HG03439 (cell line): ENCODE data around the gene HAUS1.
A peak's percentile ranks its signal among the peaks of the same experiment; 100 is the strongest.

Experiments used
- ATAC-seq: cut with Tn5 transposase; IDR thresholded peaks from one replicate; pipeline ENCODE4 v1.9.1; 2021; ENCODE audit warnings: mild to moderate bottlenecking, moderate library complexity; ENCODE audit not compliant: unreplicated experiment

The HAUS1 gene

DNA sequence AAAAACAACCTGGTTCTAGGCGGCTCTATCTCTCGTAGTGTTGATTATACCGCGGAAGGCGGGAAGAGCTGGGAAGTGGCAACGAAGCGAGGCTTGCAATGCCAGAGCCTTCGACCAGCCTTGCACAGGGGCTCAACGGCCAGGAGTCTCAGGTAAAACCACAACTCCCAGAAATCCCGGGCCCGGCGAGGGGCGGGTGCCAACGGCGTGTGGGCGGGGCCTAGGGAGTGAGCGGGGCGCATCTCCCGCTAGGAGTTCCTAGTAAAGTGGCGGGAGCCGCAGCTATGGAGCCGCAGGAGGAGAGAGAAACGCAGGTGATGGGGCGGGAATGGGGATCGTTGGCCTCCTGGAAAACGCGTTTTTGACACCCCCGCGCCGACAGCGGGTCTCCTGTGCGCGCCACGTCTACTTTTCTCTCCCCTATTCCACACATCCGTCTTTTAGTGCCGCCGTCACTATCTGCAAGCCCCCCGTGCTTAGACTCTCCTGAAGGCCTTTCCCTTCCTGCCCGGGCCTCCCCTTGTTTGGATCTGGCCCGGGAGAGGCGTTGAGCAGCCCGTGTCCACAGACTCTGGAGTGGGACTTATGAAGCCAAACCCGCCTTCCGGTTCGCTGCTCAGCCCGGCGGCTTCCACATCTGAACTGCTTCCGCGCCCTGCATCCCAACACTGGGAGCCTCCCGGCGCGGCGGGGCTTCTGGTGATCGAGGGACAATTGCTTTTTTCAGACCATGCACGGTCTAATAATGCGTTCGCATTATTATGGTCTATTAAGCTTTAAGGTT lies at the start of gene HAUS1:
HAUS1 (plus strand) TSS at position 258 of the 784 bp plus-strand sequence; CDS start at position 285, 27 bp downstream.
- peak; percentile 75 for ATAC-seq

- no peak for ATAC-seq
These were observed 49.0 kb upstream of the HAUS1 start for GRCh38 chr18:46054956-46055837.

DNA sequence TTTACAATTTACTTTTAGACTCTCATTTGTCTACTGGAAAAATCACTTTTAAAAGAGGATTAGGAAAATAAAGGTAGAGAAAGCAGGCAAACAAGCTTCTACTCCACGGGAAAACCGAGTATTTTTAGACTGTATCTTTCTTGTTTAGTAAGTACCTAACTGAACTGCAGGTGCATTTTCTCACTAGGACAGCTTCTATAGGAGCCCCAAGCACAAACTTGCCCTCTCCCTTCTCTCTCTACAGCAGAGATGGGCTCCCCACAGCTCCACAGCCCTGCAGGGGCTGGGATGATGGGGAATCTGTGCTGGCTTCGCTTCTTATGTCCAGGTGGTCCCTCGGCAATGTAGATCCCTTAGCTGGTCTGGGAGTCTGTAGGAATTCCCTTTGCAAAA lies 48.4 kb upstream of the HAUS1 start:
- no peak for ATAC-seq

GRCh38 chr18:46060359-46060841 lies 43.8 kb upstream of the HAUS1 start:
- no peak for ATAC-seq

GRCh38 chr18:46061387-46061786 lies 42.8 kb upstream of the HAUS1 start:
- ATAC-seq, result no peak

GRCh38 chr18:46061796-46062195 lies 42.4 kb upstream of the HAUS1 start:
- no peak for ATAC-seq

DNA sequence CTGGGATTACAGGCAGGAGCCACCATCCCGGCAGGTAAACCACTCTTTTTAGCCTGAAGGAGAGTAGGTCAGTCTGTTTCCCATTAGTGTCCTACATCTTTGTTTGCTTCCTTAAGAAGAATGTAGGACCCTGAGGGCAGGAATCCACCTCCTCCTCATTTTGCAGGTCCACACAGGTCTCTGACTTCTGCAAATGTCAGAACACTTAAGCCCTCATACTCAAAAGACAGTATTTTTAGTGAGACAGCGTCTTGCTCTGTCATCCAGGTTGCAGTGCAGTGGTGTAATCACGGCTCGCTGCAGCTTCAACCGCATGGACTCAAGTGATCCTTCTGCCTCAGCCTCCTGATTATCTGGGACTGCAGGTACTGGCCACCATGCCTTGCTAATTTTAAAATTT lies 41.4 kb upstream of the HAUS1 start:
- ATAC-seq, result no peak

GRCh38 chr18:46067438-46068007 lies 36.7 kb upstream of the HAUS1 start:
- ATAC-seq, result no peak

DNA sequence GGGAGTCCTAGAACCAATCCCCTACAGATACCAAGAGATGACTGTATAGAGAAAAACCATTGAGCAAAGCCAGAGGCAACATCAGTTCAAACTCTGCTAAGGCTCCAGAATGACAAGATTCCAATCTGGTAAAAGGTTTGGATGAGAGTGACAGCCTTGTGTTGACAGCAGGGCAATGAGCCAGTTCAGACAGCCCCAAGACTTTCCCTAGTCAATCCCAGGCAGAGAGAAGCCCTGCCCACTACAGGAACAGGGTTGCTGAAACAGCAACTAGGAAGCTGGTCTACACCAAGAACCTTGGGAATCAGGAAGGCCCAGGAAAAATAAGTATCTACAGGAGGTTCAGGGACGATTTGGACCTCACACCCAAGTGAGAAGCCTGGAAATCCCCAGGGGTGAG lies 35.4 kb upstream of the HAUS1 start:
- no peak for ATAC-seq

DNA sequence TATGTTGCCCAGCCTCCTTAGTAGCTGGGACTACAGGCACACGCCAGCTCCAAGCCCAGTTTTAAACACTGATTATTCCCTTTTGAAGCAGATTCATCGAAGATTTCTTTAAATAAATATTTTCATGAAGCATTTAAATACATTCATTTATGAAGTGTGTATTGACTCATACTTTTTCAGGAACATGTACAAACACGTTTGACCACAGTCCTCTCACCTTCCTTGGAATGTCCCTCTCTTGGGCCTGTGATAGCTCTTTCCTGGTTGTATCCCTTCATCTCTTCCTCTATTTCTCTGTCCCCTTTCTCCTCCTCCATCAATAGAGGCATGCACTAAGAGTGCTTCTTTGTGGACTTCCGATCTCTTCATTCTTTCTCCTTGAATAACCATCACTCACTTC lies 34.7 kb upstream of the HAUS1 start:
- ATAC-seq, result no peak

- no peak for ATAC-seq
These were observed 34.0 kb upstream of the HAUS1 start for GRCh38 chr18:46070232-46070631.

- no peak for ATAC-seq
These were observed 33.2 kb upstream of the HAUS1 start for GRCh38 chr18:46070815-46071652.

DNA sequence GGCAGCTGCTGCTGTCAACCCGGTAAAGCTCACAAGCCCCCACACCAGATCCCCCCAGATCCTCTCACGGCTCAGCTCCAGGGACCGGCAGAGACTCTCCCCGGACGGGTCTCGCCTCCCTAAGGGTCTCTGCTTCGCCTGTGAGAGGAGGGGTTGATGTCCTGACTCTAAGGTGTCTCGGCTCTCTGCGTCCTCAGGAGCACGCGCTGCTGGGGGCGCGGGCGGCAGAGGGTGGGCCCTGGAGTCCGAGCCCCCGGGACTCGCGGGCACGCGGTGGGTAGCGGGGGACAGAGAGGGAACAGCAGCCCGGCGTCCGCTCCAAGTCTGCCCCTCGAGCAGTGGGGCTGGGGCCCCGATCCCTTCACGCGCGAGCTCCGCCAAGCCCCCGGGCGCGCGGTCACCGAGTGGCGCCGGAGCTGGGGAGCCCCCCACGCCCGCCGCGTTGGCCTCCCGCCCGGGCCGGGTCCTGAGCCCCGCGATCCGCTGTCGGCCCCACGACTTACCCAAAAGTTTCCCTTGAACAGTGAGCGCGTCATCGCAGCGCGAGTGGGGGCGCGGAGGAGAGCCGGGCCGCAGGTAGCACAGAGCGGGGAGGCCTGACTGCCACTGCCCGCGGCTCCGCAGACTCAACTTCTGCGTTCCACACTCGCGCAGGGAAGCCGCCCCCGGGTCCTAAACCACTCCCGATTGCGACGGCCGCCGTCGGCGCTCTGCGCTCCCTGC lies 32.4 kb upstream of the HAUS1 start, which contains the start of gene PSTPIP2:
PSTPIP2 (minus strand) TSS at position 608 of the 723 bp plus-strand sequence; CDS start at position 536, 72 bp downstream.
- ATAC-seq, result no peak

- no peak for ATAC-seq
These were observed 31.8 kb upstream of the HAUS1 start for GRCh38 chr18:46072376-46072867.

- no peak for ATAC-seq
These were observed 31.2 kb upstream of the HAUS1 start for GRCh38 chr18:46072959-46073358.

- no peak for ATAC-seq
These were observed 30.5 kb upstream of the HAUS1 start for GRCh38 chr18:46073474-46074331.

DNA sequence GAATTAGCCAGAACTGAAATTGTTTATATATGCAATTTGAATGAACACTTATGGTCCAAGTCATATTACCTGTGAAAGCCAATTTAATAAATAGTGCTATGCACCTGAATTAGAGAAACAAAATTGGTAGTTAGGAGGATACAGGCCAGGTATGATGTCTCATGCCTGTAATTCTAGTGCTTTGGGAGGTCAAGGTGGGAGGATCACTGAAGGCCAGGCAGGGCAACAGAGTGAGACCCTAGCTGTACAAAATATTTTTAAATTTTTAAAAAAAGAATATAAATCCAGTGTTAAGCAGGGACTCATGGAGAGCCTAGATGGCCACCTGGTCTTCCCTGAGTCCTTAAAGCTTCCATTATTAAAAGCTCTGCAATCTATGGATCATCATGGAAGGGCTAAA lies 24.8 kb upstream of the HAUS1 start:
- ATAC-seq, result no peak

DNA sequence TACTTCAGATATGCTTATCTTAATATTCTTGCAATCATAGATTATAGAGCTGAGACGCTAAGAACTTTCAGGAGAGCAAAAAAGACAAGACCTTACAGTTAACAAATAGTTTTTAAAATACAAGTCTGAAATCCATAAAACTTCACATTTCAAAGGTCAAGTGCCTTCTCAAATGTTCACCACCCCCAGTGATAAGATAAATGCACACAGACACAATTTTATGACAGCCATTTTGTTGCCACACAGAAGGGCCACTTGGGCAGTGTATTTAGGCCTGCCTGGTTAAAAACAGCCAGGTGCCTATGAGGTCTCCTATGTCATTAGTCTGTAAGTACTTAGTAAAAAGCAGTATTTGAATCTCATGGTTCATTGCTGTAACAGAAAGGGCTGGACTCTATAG lies 24.0 kb upstream of the HAUS1 start:
- no peak for ATAC-seq

GRCh38 chr18:46084431-46084830 lies 19.8 kb upstream of the HAUS1 start:
- ATAC-seq, result no peak
